H54 (cell line): Measurements from ENCODE around the gene TPCN1.

Source experiments
- DNase-seq: peaks from one replicate; pipeline ENCODE4 v3.0.0; 2011; ENCODE audit warnings: low spot score, mixed read lengths; ENCODE audit not compliant: insufficient read length
- FAIRE-seq: peaks from 3 replicates; lab custom pipeline; 2011; peaks lifted over from hg19 to GRCh38; lab: Jason Lieb, UNC
- POLR2A ChIP-seq: IDR thresholded peaks from 2 replicates; pipeline ENCODE4 v1.6.1; 2011; ENCODE audit warnings: low read depth, mild to moderate bottlenecking, low read length

The TPCN1 gene

GRCh38 chr12:113186666-113187325 lies 34.5 kb upstream of the TPCN1 start:
- FAIRE-seq = no peak
- DNase-seq = no peak
- no peak for TF ChIP-seq POLR2A

- DNase-seq = no peak
- TF ChIP-seq POLR2A = no peak
- no peak for FAIRE-seq
Measured at GRCh38 chr12:113189361-113189760, 31.9 kb upstream of the TPCN1 start.

GRCh38 chr12:113190761-113191160 lies 30.5 kb upstream of the TPCN1 start:
- DNase-seq = peak; percentile 54
- FAIRE-seq = peak; percentile 61
- TF ChIP-seq POLR2A = no peak

- FAIRE-seq (no peak), DNase-seq (no peak)
- no peak for TF ChIP-seq POLR2A
Measured at GRCh38 chr12:113191227-113191626, 30.0 kb upstream of the TPCN1 start.

DNA sequence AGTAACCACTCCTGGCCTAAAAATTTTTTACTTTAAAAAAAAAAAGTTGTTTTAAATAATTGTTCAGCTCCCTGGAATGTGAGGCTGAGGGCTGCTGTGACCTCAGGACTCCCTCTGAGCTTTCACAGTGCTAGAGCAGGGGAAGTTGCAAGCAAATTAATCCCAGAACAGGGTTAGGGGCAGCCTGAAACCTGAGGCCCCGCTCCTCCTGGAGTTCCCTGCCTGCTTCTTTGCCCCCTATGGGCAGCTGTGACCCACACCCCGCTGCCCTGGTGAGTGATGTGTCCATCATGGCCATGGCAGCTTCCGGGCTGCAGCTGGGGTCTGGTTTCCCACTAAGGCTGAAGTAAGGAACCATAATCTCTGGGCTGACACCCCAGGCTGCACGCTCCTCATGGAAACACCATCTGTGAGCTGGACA lies 26.3 kb upstream of the TPCN1 start:
- FAIRE-seq = no peak
- TF ChIP-seq POLR2A = no peak
- DNase-seq = peak; percentile 49

- FAIRE-seq (no peak), DNase-seq (no peak)
- no peak for TF ChIP-seq POLR2A
Measured at GRCh38 chr12:113195598-113195997, 25.7 kb upstream of the TPCN1 start.

DNA sequence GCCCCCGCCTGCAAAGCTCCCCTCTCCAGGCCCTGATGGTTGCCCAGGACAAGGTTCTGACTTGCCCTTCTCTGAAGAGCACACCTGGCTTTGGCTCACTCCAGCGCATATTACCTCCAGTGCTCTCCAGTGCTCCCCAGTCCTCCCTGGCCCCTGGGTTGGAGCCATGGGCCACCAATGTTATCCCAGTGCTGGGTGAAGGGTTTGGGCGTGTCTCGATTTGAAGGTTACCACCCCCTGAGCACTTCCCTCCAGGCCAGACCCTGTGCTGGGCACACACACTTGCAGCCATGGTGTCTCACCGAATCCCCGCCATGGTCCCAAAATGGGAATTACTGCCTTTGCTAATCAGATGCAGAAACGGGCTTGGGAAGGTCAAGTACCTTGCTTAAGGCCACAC lies 24.7 kb upstream of the TPCN1 start:
- TF ChIP-seq POLR2A = no peak
- FAIRE-seq = no peak
- no peak for DNase-seq

DNA sequence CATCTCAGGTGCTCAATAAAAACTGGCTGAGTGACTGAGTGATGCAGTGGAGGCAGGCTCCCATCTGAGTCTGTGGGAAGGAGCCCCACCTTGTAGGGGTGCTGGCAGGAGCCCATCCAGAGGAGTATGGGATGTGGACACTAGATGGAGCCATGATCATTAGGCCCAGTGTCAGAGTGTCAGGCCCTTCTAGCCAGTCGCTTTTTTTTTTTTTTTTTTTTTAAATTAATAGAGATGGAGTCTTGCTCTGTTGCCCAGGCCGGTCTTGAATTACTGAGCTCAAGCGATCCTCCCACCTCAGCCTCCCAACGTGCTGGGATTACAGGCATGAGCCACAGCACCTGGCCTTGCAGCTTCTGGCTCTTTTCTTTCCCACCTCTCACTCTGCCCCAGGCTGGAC lies 24.3 kb upstream of the TPCN1 start:
- FAIRE-seq (no peak), DNase-seq (peak; percentile 58)
- no peak for TF ChIP-seq POLR2A

GRCh38 chr12:113197518-113198077 lies 23.7 kb upstream of the TPCN1 start:
- DNase-seq (no peak), FAIRE-seq (no peak)
- TF ChIP-seq POLR2A = no peak

DNA sequence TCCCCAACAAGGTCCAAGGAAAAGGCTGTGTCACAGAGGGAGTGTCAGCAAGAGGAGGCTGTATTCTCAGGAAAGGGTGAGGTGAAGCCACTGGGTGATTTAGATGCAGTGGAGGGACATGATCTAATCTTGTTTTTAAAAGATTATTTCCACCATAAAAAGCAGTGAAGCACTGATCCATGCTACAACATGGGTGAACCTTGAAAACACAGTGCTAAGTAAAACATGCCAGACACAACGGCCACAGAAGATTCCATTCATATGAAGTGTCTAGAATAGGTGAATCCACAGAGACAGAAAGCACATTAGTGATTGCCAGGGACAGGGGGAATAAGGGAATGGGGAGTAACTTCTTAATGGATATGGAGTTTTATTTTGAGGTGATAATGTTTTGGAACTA lies 23.0 kb upstream of the TPCN1 start:
- TF ChIP-seq POLR2A = no peak
- FAIRE-seq (no peak), DNase-seq (no peak)

DNA sequence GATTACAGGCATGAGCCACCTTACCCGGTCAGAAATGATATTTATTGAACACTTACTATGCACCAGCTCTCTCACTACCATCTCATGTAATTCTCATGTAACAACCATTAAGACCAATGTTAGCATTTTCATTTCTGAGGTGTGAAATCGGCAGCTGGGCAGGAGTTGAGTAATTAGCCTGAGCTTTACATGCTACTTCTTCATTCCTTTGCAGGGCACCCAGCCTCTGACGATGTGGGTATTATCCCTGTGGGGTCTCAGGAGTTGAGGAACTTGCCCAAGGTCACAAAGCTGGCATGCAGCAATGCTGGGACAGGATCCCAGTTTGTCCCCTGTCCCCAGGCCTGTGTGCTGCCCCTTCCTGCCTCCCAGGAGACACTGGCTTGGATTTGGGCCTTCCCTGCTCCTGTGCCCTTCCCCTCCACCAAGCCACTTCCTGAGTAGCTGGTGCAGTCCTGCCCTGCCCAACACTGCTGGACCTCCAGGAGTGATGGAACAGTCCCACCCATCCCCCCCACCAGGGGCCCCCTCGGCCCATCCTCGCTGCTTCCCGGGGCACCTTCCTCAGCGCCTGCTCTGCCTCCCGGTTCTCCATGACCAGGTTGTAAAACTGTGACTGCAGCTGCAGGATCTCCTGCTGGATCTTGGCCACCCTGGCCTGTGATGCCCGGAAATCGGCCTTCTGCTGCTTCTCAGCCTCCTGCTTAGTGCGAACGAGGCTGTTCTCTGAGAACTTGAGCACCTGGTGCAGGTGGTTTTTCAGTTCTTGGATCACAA lies 21.1 kb upstream of the TPCN1 start:
- no peak for TF ChIP-seq POLR2A
- no peak for DNase-seq
- no peak for FAIRE-seq

- DNase-seq = no peak
- FAIRE-seq = no peak
- TF ChIP-seq POLR2A = no peak
Measured at GRCh38 chr12:113201187-113202177, 19.8 kb upstream of the TPCN1 start.

GRCh38 chr12:113202300-113203075 lies 18.8 kb upstream of the TPCN1 start:
- DNase-seq (no peak), FAIRE-seq (no peak)
- TF ChIP-seq POLR2A = no peak
